HG03442 (cell line): Measurements from ENCODE around the gene CHAMP1.

ENCODE experiments used
- ATAC-seq: cut with Tn5 transposase; IDR thresholded peaks from one replicate; pipeline ENCODE4 v1.9.1; 2021; ENCODE audit warnings: mild to moderate bottlenecking, moderate library complexity; ENCODE audit not compliant: unreplicated experiment

Gene CHAMP1

GRCh38 chr13:114314074-114314912 lies at the start of gene CHAMP1:
Gene CHAMP1 (plus strand): TSS chr13:114314503. CDS start chr13:114323843, 9,340 bp downstream.
- peak; percentile 79 for ATAC-seq

DNA sequence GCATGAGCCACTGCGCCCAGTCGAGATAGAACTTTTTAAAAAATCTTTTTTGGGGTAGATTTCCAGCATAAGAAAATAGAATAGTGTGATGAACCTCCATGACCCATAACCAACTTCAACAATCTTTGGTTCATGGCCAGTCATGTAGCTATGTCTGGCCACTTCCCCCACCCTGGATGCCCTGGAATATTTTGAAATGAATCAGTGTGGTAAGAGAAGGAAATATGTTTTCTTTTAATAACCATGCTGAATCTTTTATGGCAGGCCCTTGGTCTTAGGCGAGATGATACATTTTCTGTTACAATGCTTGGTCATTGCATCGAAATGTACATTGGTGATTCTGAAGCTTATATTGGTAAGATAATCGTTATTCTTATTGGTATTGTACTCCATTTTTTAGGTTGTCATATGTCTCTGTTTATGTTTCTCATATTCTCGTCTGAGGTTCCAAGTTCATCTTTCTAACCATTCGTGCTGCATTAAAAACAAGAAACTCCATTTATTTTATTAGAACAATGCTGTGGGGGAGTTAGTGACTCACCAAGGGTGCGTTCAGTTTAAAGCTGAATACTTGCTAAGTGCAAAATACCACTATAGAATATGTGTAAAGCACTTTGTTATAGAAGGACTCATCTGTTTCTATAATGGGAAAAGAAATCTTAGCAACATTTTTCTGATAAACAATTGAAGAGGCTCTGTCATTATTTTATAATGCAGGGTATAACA lies 49.3 kb upstream of the CHAMP1 start:
- no peak for ATAC-seq

DNA sequence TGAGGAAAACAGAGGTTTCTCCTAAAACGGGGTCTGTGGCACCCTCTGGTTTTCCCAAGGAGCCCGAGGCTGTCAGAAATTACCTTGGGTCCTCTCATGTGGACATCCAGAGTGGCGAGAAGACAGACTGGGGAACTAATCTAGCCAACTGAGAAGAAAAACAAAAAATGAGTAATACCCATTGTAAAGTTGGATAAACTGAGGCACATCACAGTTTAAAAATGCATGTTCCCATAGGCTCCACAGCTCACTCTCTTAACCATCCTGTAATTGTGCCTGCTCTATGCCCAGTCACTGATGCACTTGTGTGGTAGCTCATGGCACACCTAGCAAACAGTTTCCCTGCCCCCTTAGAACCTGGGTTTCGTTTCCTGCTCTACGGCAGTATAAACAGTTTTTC lies 48.1 kb upstream of the CHAMP1 start:
- ATAC-seq, result no peak

DNA sequence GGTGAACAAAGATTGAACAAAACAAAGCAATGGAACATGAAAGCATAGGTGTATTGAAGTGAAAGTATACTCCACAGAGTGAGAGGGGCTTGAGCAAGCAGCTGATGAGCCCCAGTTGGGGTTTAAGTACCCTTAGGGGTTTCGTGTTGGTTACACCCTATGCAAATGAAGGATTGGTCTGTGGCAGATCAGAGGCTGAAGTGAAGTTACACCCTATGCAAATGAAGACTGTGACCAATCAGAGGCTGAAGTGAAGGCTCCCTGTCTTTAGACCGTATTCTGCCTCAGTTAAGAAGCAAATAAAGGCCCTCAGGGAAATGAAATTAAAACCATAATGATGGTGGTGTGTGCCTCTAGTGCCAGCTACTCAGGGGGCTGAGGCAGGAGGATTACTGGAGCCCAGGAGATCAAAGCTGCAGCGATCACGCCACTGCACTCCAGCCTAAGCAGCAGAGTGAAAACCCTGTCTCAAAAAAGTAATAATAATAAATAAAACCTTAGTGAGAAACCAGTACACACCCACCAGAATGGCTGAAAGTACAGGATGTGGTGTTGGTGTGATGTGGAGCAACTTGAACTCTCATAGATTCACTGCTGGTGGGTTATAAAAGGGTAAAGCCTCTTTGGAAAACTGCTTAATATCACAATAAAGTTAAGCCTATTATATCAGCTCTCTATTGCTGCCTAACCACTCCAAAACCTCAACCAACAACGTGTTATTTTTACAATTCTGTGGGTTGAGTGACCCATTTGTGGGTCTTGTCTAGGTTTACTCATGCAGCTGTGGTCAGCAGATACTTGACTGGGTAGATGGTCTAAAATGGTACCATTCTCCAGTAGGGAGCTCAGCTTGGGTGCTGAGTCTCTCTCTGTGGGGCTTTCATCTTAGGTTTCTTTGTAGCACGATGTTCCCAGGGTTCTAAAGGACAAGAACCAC lies 45.7 kb upstream of the CHAMP1 start:
- no peak for ATAC-seq

DNA sequence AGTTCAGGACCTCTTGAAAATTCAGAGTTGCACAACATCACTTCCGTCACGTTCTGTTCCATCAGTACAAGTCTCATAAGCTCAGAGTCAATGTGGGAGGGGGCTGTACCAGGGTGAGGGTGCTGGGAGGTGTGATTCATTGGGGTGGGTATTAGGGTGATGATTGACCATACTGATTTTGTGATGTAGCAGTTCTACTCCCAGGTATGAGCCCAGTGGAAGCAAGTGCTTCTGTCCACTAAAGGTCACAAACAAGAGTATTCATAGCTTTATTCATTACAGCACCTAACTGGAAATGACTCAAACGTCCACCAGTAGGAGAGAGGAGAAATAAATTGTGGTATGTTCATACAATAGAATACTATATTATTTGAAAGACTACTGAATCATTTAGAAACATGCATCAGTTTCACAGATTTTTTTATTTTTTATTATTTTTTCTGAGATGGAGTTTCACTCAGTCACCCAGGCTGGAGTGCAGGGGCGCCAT lies 45.0 kb upstream of the CHAMP1 start:
- no peak for ATAC-seq

- ATAC-seq, result no peak
These were observed 41.3 kb upstream of the CHAMP1 start for GRCh38 chr13:114272977-114273376.

- ATAC-seq, result no peak
These were observed 39.0 kb upstream of the CHAMP1 start for GRCh38 chr13:114275304-114275703.

GRCh38 chr13:114279146-114279545 lies 35.2 kb upstream of the CHAMP1 start:
- ATAC-seq, result no peak

DNA sequence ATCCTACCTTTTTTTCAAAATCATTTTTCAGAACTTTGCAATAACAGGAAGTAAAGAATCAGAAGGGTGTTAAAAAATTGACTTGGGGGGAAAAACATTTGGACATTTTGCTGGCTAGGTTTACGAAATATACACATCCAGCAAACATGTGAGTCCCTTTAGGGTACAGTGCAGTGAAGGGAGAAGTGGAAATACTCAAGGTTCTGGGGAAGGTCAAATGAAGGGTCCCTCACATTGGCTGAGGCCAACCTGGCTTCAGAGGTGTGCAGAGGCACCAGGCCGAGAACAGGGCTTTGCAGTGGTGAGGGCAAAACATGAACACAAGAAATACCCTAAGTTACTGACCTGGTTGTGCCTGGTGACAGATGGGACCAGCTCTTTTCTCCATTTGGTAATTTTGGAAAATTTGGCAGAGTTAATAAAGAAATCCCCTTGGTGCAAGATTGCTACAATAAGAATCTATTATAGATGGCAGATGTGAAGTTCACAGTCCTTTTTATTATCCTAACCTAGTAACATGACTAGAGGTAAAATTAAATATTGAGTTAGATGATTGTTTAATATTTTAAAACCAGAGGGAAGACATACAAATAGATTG lies 34.4 kb upstream of the CHAMP1 start:
- no peak for ATAC-seq

DNA sequence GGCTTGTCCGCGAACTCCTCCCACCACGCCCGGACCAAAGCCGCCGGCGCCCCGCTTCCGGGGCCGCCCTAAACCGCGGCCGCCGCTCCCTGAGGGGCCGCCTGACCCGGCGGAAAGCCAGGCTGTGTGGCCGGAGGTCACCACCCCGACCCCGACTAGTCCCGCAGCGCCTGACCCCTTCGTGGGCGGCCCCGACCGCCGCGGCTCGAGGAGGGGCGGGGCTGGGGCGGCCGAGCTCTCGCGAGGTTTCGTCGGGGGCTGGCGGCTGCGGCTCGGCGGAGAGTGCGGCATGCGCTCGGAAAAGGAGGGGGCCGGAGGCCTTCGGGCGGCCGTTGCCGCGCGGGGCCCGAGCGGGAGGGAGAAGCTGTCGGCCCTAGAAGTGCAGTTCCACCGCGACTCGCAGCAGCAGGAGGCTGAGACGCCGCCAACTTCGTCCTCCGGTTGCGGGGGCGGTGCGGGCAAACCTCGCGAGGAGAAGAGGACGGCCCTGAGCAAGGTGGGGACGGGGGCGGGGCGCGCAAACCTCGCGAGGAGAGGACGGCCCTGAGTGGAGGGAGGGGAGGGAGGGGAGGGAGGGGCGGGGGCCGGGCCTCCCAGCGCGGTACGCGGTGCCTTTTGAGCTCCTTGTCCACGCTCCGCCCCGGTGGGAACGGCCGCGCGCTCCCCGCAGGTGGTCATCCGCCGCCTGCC lies 32.8 kb upstream of the CHAMP1 start, which contains the start of gene UPF3A:
TSS of gene UPF3A (plus strand) at position 251 of the 690 bp plus-strand sequence. CDS start at position 290, 39 bp downstream.
- peak; percentile 58 for ATAC-seq

GRCh38 chr13:114282041-114282670 lies 32.1 kb upstream of the CHAMP1 start:
- ATAC-seq, result peak; percentile 50

DNA sequence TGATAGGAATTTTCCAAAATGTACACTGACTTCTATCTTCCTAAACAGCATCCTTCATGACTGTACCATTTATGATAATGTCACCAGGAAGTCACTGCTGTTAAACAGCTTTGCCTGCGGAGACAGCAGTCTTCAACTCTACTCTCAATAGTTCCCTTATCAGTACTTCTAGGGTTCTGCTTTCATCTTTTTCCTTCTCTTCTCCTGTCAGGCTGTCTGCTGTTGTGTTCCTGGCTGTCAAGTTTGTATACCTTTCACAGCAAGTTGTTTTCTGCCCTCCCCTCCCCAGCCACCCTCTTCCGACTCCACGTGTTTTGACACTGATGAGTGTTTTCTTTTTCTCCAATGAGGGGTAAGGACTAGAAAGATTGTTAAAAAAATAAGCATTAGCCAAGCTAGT lies 30.7 kb upstream of the CHAMP1 start:
- ATAC-seq, result no peak

DNA sequence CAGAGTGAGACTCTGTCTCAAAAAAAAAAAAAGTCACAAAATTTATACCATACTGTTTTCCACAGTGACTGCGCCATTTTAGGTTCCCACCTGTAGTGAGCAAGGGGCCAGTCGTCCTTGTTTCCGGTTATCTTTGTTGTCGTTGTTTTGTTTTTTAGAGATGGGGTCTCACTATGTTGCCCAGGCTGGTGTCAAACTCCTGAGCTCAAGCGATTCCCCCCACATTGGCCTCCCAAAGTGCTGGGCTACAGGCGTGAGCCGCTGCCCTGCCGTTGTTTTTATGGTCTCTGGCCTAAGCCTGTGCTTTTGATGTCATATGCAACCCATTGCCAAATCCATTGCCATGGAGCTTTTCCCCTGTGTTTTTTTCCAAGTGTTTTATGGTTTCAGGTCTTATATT lies 29.6 kb upstream of the CHAMP1 start:
- ATAC-seq, result no peak

- no peak for ATAC-seq
These were observed 29.0 kb upstream of the CHAMP1 start for GRCh38 chr13:114285166-114285808.

DNA sequence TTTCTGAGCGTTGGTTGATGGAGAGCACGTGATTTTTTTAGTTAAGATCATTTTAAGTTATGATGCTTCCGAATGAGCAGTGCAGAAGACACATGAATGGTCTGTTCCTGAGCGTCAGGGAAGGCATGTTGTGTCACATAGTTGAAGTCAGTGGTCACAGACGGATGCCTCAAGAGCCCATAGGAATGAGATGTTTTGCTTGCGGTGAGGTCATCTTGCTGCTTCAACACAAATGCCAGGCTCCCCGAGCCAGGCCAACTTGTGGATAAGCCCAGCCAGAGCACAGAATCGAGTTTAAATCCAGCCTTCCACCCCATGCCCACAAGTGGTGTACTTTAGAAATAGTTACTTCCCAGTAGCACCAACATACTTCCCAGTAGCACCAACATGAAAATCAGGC lies 27.5 kb upstream of the CHAMP1 start:
- no peak for ATAC-seq

DNA sequence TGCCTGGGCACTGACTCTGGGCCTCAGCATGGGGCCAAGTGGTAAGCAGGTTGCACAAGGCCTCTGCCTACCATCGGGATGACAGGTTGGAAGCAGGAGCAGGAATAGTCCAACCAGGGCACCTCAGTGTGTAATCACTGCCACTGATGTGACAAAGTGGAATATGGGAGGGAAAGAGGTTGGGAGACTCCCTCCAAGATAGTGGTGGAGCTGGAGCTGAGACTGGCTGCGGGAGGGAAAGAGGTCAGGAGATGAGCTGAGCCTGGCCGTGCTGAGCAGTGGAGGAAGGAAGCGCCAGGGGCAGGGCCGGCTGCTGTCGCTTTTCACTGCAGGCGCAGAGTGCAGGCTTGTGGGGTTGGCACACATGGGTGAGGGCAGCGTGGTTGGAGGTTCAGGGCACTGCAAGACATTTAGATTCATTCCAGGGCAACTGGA lies 26.1 kb upstream of the CHAMP1 start:
- no peak for ATAC-seq

GRCh38 chr13:114296448-114296847 lies 17.9 kb upstream of the CHAMP1 start:
- ATAC-seq, result no peak

- ATAC-seq, result no peak
These were observed 17.4 kb upstream of the CHAMP1 start for GRCh38 chr13:114296902-114297301.

DNA sequence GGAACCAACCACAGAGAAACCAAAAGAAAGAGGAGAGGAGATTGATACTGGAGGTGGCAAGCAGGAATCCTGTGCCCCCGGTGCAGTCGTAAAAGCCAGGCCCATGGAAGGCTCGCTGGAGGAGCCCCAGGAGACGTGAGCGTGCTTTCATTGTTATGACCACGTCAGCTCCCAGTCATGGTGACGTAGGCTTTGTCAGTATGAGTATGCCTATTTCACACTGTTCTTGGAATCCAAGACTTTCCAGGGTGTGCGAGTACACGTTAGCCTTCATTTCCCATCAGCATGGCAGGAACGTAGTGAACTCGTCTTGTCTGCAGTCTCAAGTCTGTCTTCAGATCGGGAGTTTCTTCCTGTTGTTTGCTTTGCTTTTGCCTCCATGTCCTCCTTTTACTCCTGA lies 15.4 kb upstream of the CHAMP1 start:
- no peak for ATAC-seq
